VCaP (cell line): Measurements from ENCODE around the gene NEDD9.

Experiments used
- H3K27ac ChIP-seq: fragments of 450-650 bp; 2 replicates; pipeline ENCODE4 v1.5.1; 2017
- TF ChIP-seq, protein P1 (sequence below): fragments of 450-650 bp; conservative IDR thresholded peaks from 2 replicates; pipeline ENCODE4 v1.5.1; 2017; ENCODE audit warnings: mild to moderate bottlenecking, moderate library complexity

The NEDD9 gene

DNA sequence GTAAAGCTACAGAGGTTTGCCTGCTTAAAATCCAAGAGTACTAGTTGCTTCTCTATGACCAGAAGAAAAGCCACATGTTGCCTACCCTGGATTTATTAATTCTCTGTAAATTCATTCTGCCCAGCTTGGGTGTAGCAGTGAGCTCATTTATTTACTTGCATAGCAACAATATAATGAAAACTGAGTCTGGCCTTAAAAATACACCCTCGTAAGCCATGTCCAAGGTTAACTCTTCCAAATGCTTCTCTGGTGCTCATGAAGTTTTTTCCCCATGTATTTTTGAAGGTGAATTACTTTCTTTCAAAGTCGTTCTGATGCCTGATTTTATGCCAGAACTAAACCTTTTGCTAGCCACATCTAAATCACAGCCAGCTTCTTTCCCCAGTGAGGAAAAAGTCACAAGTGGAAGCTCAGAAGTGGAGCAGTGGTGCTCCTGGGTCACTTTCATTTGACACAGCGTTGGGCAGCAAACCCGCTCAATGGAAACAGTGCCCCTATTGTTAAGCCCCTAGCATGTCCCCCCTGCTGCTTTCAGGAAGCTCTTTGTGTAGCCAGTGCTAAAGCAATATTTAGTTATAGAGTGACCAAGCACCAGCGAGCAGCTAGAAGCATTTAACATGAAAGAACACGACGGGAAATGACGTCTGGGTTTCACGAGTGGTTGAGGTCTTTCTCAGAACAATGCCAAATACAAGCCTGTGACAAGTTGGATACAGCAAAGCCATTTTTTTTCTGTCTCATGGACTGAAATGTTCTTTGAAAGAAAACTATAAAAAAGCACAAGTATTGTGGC, 29.8 kb downstream of the NEDD9 start:
- peak overlapping the region; percentile 18 for H3K27ac ChIP-seq
- TF ChIP-seq, protein P1, sequence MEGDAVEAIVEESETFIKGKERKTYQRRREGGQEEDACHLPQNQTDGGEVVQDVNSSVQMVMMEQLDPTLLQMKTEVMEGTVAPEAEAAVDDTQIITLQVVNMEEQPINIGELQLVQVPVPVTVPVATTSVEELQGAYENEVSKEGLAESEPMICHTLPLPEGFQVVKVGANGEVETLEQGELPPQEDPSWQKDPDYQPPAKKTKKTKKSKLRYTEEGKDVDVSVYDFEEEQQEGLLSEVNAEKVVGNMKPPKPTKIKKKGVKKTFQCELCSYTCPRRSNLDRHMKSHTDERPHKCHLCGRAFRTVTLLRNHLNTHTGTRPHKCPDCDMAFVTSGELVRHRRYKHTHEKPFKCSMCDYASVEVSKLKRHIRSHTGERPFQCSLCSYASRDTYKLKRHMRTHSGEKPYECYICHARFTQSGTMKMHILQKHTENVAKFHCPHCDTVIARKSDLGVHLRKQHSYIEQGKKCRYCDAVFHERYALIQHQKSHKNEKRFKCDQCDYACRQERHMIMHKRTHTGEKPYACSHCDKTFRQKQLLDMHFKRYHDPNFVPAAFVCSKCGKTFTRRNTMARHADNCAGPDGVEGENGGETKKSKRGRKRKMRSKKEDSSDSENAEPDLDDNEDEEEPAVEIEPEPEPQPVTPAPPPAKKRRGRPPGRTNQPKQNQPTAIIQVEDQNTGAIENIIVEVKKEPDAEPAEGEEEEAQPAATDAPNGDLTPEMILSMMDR, result no peak

DNA sequence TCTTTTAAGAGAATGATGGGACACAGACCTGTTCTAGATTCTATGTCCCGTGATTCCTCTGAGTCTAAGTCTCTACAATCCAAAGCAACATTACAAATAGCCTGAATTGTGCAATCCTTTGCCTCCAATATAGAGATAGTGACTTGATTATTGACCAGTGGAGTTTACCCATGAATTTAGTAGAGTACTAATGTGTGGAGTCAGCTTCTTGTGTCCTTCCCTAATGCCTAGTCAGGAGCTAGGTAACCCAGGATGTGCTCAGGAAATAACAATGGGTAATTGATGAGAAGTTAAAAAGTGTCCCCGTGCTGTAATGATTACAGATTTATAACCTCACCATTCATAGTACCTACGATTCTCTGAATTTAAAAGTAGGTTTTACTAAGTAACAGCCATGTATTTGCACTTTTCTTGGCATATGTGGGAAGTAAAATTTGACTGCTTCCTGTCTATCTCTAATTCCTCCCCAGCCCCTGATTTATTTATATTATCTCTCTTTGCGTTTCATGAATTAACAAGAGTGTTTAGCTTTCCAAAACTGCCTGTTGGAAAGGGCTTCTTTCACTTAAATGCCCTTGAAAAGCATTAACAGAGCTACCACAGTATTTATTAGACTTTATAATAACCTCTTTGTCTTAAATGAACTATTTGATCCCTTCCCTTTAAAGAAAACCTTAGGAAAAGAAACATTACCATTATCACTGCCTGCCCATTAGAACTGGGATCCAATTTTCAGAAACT, 30.5 kb downstream of the NEDD9 start:
- TF ChIP-seq, protein P1, result no peak
- H3K27ac ChIP-seq, result peak overlapping the region; percentile 18

DNA sequence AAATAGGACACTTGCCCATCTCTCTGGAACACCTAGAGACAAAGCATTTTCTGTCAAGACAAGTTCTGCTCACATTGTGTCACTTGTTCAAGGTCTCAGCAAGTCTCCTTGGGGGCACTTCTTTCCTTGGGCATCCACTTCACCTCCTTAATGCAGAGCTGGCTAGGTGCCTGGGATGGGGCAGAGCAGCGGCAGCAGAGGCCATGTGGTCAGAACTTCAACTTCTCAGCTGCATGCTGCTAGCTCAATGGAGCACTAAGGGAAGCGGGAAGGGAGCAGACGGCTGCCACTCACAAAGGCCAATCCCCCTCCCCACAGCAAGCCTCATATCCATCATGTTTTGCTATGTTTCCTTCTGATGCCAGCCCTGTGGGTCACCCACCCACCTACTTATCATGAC, 31.5 kb downstream of the NEDD9 start:
- TF ChIP-seq, protein P1, result no peak
- H3K27ac ChIP-seq, result no peak overlapping the region

DNA sequence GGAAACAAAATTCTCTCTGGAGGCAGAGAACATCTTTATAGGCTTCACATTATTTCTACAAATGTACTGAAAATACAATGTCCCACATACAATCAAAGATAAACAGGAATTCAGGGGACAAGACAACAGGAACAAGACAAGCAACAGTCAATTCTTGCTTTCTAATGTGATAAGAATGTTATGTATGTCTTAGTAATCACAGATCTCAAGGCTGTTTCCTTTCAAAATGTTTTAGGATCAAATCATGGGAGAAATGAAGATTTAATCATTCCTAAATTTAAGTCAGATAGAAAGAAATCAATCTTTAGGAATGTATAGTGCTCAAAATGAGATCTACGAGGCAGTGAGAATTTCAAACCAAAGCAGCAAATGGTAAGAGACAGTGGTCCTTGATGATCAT, 32.1 kb downstream of the NEDD9 start:
- TF ChIP-seq, protein P1, result no peak
- H3K27ac ChIP-seq, result no peak overlapping the region

DNA sequence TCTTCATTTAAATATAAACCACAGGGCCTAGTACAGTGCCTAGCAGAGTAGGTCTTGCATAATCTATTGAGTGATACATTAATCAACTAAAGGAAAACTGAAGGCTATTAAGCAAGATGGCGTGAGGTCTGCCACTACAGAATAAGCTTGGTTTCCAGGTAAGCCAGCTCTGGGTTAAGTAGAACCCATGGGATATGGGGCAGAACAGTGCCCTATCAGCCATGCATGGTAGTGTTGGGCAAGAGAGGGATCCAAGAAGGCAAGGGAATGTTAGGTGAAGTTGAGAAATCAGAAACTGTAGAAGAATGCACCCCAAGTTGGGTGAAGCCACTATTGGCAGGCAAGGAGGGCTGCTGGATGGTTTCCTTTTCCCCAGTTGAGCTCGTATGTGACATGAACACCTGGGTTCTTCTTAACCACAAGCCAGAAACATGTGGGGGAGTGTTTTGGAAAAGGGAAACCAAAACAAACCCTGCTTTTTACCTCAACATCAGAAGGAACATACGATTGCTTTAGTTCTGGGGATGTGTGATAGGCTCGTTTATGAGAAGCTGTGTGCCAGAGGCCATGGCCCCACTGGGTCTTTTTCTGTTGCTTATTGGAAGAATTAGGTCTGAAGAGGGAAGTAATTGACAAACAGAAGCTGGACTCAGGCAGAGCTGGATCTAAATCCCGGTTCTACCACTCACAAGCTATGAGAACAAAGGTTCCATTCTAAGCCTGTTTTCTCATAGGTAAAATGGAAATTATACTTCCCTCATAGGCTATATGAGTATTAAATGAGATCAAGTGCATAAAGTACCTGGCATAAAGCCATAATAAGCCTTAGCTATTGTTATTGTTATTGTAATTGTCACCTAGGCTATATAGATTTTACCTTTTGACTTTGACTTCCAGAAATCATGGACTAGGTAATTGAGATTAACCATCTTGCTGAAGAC, 33.5 kb downstream of the NEDD9 start:
- TF ChIP-seq, protein P1, result no peak
- H3K27ac ChIP-seq, result no peak overlapping the region

DNA sequence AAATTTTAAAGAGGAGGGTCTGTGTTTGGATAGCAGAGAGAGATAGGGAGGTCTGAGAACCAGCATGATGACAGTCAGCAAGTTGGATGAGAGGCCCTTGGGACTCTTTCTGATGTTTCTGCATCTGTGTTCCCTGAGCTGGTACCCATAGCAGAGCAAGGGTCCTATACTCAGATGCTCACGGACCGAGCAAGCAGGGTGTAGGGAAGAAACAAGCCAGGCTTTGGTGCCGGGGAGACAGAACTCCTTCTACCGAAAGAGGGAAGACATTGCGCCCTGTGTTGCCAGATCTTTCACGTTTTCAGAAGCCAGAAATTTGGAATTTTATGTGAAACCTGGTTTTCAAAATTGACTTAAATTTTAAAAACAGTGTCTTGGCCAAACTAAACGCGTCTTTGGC, 34.6 kb downstream of the NEDD9 start:
- no peak overlapping the region for H3K27ac ChIP-seq
- TF ChIP-seq, protein P1, result no peak

DNA sequence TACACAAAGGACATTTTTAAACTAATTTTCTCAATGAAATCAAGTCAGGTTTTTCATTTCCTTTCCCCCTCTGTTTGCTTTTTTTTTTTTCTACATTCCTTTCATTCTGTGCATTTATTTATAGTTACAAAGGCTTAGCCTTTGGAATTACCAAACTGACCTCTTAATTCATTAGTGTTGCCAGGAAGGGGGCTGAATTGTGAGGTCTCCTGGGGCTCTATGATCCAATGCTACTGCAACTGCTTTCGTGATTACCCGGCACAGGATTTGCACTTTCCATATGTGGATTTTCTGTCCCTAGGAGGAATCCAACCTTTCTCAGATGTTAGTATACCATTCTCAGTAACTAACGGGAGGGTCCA, 35.3 kb downstream of the NEDD9 start:
- no peak overlapping the region for H3K27ac ChIP-seq
- TF ChIP-seq, protein P1, result no peak
